ENCODE results near the gene SLC39A11.

Gene SLC39A11

GRCh38 chr17:72747501-72747900 lies 345.0 kb downstream of the SLC39A11 start:
- ATAC-seq = no peak

GRCh38 chr17:72745241-72745640 lies 347.2 kb downstream of the SLC39A11 start:
- no peak for ATAC-seq
- no peak for TF ChIP-seq ZFP3 (CRISPR knock-in tag; IDR thresholded peaks at IDR 0.05)
- TF ChIP-seq RARB (CRISPR knock-in tag; IDR thresholded peaks at IDR 0.05) = no peak
- TF ChIP-seq ZNF8 (CRISPR knock-in tag; IDR thresholded peaks at IDR 0.05) = no peak
- TF ChIP-seq BACH2 (CRISPR knock-in tag; IDR thresholded peaks at IDR 0.05; ENCODE audit: borderline replicate concordance) = no peak
- no peak for TF ChIP-seq ZNF565 (CRISPR knock-in tag; conservative IDR thresholded peaks at IDR 0.05; ENCODE audit: low read depth)

More at GRCh38 chr17:72747501-72747900, 345.0 kb downstream of the SLC39A11 start:
- TF ChIP-seq ZNF8 (CRISPR knock-in tag; IDR thresholded peaks at IDR 0.05) (no peak), PATZ1 (CRISPR knock-in tag; IDR thresholded peaks at IDR 0.05; ENCODE audit: borderline replicate concordance) (no peak), ZFP3 (CRISPR knock-in tag; IDR thresholded peaks at IDR 0.05) (no peak), ZFP30 (CRISPR knock-in tag; IDR thresholded peaks at IDR 0.05) (no peak)

DNA sequence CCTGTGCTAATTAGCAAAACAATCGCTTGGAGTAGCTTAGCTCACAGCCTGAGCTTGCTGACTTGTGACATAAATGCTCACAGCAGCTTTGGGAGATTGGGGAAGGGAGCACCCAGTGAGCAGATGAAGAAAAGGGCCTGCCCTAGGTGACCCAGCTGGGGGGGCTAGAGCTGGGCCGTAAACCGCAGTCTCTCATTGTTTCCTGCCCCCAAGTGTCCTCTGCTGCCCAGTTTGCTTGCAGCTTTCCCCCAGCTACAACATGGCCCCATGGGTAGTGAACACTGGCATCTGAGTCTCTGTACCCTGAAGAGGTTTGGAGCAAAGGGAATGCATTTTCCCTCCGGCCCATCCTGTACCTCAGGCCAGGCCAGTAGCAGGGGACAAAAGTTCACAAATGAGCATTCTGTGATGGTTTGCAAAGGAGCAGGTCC lies 349.4 kb downstream of the SLC39A11 start:
- TF ChIP-seq ZFP3 (CRISPR knock-in tag; IDR thresholded peaks at IDR 0.05) = no peak
- no peak for TF ChIP-seq PATZ1 (CRISPR knock-in tag; IDR thresholded peaks at IDR 0.05; ENCODE audit: borderline replicate concordance)
- no peak for TF ChIP-seq TSHZ2 (CRISPR knock-in tag; IDR thresholded peaks at IDR 0.05)
- TF ChIP-seq ESRRG (CRISPR knock-in tag; IDR thresholded peaks at IDR 0.05) = no peak
- no peak for TF ChIP-seq ZNF8 (CRISPR knock-in tag; IDR thresholded peaks at IDR 0.05)
- TF ChIP-seq ZNF565 (CRISPR knock-in tag; conservative IDR thresholded peaks at IDR 0.05; ENCODE audit: low read depth) = no peak
- no peak for TF ChIP-seq GLIS3 (CRISPR knock-in tag; IDR thresholded peaks at IDR 0.05)
- no peak for TF ChIP-seq RARB (CRISPR knock-in tag; IDR thresholded peaks at IDR 0.05)
- TF ChIP-seq TOX (CRISPR knock-in tag; IDR thresholded peaks at IDR 0.05; ENCODE audit: borderline replicate concordance) = no peak
- no peak for TF ChIP-seq ARNTL (CRISPR knock-in tag; IDR thresholded peaks at IDR 0.05; ENCODE audit: borderline replicate concordance, low read depth)
- TF ChIP-seq TCF4 (CRISPR knock-in tag; IDR thresholded peaks at IDR 0.05; ENCODE audit: borderline replicate concordance) = no peak
- TF ChIP-seq ZFP30 (CRISPR knock-in tag; IDR thresholded peaks at IDR 0.05) = no peak
- no peak for TF ChIP-seq ISL1 (CRISPR knock-in tag; IDR thresholded peaks at IDR 0.05)
- TF ChIP-seq OSR1 (CRISPR knock-in tag; IDR thresholded peaks at IDR 0.05) = no peak
- ATAC-seq = no peak

DNA sequence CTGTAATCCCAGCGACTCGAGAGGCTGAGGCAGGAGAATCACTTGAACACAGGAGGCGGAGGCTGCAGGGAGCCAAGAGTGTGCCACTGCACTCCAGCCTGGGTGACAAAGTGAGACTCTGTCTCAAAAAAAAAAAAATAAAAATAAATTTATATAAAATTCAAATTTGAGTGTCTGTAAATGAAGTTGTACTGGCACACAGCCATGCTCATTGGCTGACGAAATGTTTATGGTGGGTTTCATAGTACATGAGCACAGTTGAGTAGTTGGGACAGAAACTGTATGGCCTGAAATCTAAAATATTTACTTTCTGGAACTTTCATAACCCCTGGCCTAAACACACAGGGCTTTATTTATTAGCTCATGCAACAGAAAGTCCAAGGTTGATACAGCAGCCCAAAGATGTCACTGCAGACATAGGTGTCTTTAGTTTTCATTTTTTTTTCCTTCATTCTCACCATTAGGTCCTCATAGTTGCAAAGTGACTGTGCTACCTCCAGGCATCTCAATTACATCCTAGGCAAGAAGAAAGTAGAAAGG lies 355.3 kb downstream of the SLC39A11 start:
- TF ChIP-seq TCF4 (CRISPR knock-in tag; IDR thresholded peaks at IDR 0.05; ENCODE audit: borderline replicate concordance) (no peak), ZFP3 (CRISPR knock-in tag; IDR thresholded peaks at IDR 0.05) (no peak), ZNF70 (CRISPR knock-in tag; IDR thresholded peaks at IDR 0.05) (no peak), SNAI2 (CRISPR knock-in tag; IDR thresholded peaks at IDR 0.05) (no peak), RARB (CRISPR knock-in tag; IDR thresholded peaks at IDR 0.05) (no peak)
- TF ChIP-seq, protein P1, sequence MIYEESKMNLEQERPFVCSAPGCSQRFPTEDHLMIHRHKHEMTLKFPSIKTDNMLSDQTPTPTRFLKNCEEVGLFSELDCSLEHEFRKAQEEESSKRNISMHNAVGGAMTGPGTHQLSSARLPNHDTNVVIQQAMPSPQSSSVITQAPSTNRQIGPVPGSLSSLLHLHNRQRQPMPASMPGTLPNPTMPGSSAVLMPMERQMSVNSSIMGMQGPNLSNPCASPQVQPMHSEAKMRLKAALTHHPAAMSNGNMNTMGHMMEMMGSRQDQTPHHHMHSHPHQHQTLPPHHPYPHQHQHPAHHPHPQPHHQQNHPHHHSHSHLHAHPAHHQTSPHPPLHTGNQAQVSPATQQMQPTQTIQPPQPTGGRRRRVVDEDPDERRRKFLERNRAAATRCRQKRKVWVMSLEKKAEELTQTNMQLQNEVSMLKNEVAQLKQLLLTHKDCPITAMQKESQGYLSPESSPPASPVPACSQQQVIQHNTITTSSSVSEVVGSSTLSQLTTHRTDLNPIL (CRISPR knock-in tag; IDR thresholded peaks at IDR 0.05; ENCODE audit: low read depth) = no peak
- TF ChIP-seq, protein P2, sequence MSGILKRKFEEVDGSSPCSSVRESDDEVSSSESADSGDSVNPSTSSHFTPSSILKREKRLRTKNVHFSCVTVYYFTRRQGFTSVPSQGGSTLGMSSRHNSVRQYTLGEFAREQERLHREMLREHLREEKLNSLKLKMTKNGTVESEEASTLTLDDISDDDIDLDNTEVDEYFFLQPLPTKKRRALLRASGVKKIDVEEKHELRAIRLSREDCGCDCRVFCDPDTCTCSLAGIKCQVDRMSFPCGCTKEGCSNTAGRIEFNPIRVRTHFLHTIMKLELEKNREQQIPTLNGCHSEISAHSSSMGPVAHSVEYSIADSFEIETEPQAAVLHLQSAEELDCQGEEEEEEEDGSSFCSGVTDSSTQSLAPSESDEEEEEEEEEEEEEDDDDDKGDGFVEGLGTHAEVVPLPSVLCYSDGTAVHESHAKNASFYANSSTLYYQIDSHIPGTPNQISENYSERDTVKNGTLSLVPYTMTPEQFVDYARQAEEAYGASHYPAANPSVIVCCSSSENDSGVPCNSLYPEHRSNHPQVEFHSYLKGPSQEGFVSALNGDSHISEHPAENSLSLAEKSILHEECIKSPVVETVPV (CRISPR knock-in tag; IDR thresholded peaks at IDR 0.05) = no peak
- ATAC-seq = no peak

Data from SK-N-SH treated with all-trans-retinoic acid at 6 μM for 48 hours (cell line).